Measurements from ENCODE around the gene DOCK7. TPM values are rescaled to one million over a fixed set of nuclear protein-coding genes. Genes with fewer than 3 reads are reported as not detected.

DOCK7 gene
- total and polyA plus RNA-seq, 12 donors = 3.5 to 17.1 (median 11.2) TPM

GRCh38 chr1:62727656-62728407 is 39.6 kb upstream of the DOCK7 start:
- H3K27me3 ChIP-seq = peaks cover 0 to 51% (median 16%) of the 10 kb centered on the region in 7 donors
- intact Hi-C loops (cut with DNase I) = loop anchor here in 1 of 10 donors (5.0 kb wide), 1 partner anchor 36 kb away; no protein-coding TSS in a partner anchor
- no peaks in the 10 kb centered on the region for H3K36me3 ChIP-seq
- no peak for ATAC-seq
- DNase-seq = no peak
- 94 to 100% methylated on average over 5 of the region's 5 CpGs for WGBS, 2 donors
- H3K27ac ChIP-seq = no peak overlapping the region
- H3K9me3 ChIP-seq = no peaks in the 10 kb centered on the region
- no peak overlapping the region for H3K4me3 ChIP-seq
- peaks cover 5 to 25% (median 13%) of the 10 kb centered on the region in 9 donors for H3K4me1 ChIP-seq
- TF ChIP-seq CTCF (IDR thresholded peaks at IDR 0.05) = no peak

- intact Hi-C loops (cut with DNase I) = loop anchor here in 1 of 10 donors (5.0 kb wide), 1 partner anchor 34 kb away; no protein-coding TSS in a partner anchor
- TF ChIP-seq CTCF (IDR thresholded peaks at IDR 0.05) = no peak
- 47 to 48% methylated on average over 2 of the region's 2 CpGs for WGBS, 2 donors
- peaks cover 0 to 51% (median 20%) of the 10 kb centered on the region in 7 donors for H3K27me3 ChIP-seq
- no peak overlapping the region for H3K4me3 ChIP-seq
- no peaks in the 10 kb centered on the region for H3K36me3 ChIP-seq
- H3K4me1 ChIP-seq = peaks cover 5 to 31% (median 16%) of the 10 kb centered on the region in 9 donors
- ATAC-seq (no peak), DNase-seq (no peak)
- H3K27ac ChIP-seq = peak overlapping the region in 2 of 10 donors; percentile 16 to 23
- no peaks in the 10 kb centered on the region for H3K9me3 ChIP-seq
These were observed 37.8 kb upstream of the DOCK7 start for GRCh38 chr1:62726011-62726442.

GRCh38 chr1:62725255-62725654 is 37.1 kb upstream of the DOCK7 start:
- H3K4me3 ChIP-seq = peak overlapping the region in 1 of 10 donors; percentile 8
- ATAC-seq = peak in 2 of 8 donors; percentile 31 to 39
- WGBS, 2 donors = 23 to 37% methylated on average over 1 of the region's 1 CpG
- intact Hi-C loops (cut with DNase I) = loop anchor here in 1 of 10 donors (5.0 kb wide), 1 partner anchor 33 kb away; no protein-coding TSS in a partner anchor
- no peaks in the 10 kb centered on the region for H3K36me3 ChIP-seq
- TF ChIP-seq CTCF (IDR thresholded peaks at IDR 0.05) = no peak
- no peaks in the 10 kb centered on the region for H3K9me3 ChIP-seq
- H3K4me1 ChIP-seq = peaks cover 5 to 38% (median 24%) of the 10 kb centered on the region in 9 donors
- H3K27me3 ChIP-seq = peaks cover 0 to 45% (median 20%) of the 10 kb centered on the region in 7 donors
- DNase-seq = no peak
- H3K27ac ChIP-seq = peak overlapping the region in 2 of 10 donors; percentile 16 to 23

- Histone ChIP-seq H3K4me3 (no peak overlapping the region), H3K9me3 (no peaks in the 10 kb centered on the region), H3K36me3 (no peaks in the 10 kb centered on the region), H3K4me1 (peaks cover 5 to 39% (median 24%) of the 10 kb centered on the region in 9 donors), H3K27ac (no peak overlapping the region), H3K27me3 (peaks cover 0 to 42% (median 20%) of the 10 kb centered on the region in 7 donors)
- ATAC-seq = no peak
- no peak for TF ChIP-seq CTCF (IDR thresholded peaks at IDR 0.05)
- 78 to 85% methylated on average over 3 of the region's 3 CpGs for WGBS, 2 donors
- intact Hi-C loops (cut with DNase I) = no loop called here
- DNase-seq = no peak
These were observed 36.2 kb upstream of the DOCK7 start for GRCh38 chr1:62724430-62724829.

Data from heart right ventricle (tissue), 16 donors.